NCI-H82 treated with DMSO at 0.1 percent for 48 hours (cell line): ENCODE data around the gene MKRN2OS.

Experiments
- DNase-seq: peaks from one replicate; lab custom pipeline; 2025; ENCODE audit not compliant: unreplicated experiment; lab: John Stamatoyannopoulos, UW

MKRN2OS gene

GRCh38 chr3:12545473-12545791 lies at the start of gene MKRN2OS:
Gene MKRN2OS, minus strand, starts transcription at chr3:12545499. Its CDS starts 35 bp downstream, at chr3:12545464.
- DNase-seq: no peak

- DNase-seq: no peak
These were observed 48.2 kb upstream of the MKRN2OS start for GRCh38 chr3:12593473-12593872.

- no peak for DNase-seq
These were observed 46.9 kb upstream of the MKRN2OS start for GRCh38 chr3:12591997-12592715.

GRCh38 chr3:12591456-12591855 lies 46.2 kb upstream of the MKRN2OS start:
- no peak for DNase-seq

- no peak for DNase-seq
These were observed 44.8 kb upstream of the MKRN2OS start for GRCh38 chr3:12590096-12590495.

- DNase-seq: no peak
These were observed 43.0 kb upstream of the MKRN2OS start for GRCh38 chr3:12588039-12589009.

GRCh38 chr3:12586403-12586802 lies 41.1 kb upstream of the MKRN2OS start:
- DNase-seq: no peak

GRCh38 chr3:12585970-12586369 lies 40.7 kb upstream of the MKRN2OS start:
- DNase-seq: no peak

GRCh38 chr3:12585181-12585580 lies 39.9 kb upstream of the MKRN2OS start:
- no peak for DNase-seq

- DNase-seq: no peak
These were observed 38.8 kb upstream of the MKRN2OS start for GRCh38 chr3:12584083-12584482.

- no peak for DNase-seq
These were observed 38.0 kb upstream of the MKRN2OS start for GRCh38 chr3:12583280-12583679.

GRCh38 chr3:12582730-12583129 lies 37.4 kb upstream of the MKRN2OS start:
- DNase-seq: no peak

GRCh38 chr3:12579905-12580304 lies 34.6 kb upstream of the MKRN2OS start:
- no peak for DNase-seq

- no peak for DNase-seq
These were observed 34.2 kb upstream of the MKRN2OS start for GRCh38 chr3:12579456-12579855.

GRCh38 chr3:12578742-12579141 lies 33.4 kb upstream of the MKRN2OS start:
- no peak for DNase-seq

GRCh38 chr3:12577379-12577778 lies 32.1 kb upstream of the MKRN2OS start:
- no peak for DNase-seq

- DNase-seq: no peak
These were observed 29.4 kb upstream of the MKRN2OS start for GRCh38 chr3:12574661-12575060.

- no peak for DNase-seq
These were observed 28.8 kb upstream of the MKRN2OS start for GRCh38 chr3:12574131-12574530.

GRCh38 chr3:12571986-12572385 lies 26.7 kb upstream of the MKRN2OS start:
- no peak for DNase-seq

- no peak for DNase-seq
These were observed 24.5 kb upstream of the MKRN2OS start for GRCh38 chr3:12569836-12570235.

GRCh38 chr3:12568747-12569146 lies 23.4 kb upstream of the MKRN2OS start:
- DNase-seq: no peak

- DNase-seq: no peak
These were observed 21.7 kb upstream of the MKRN2OS start for GRCh38 chr3:12566976-12567375.
